Islet precursor cell (in vitro differentiated cells): ENCODE results near the gene ADCY1.

Experiments used
- DNase-seq: peaks from one replicate; pipeline ENCODE4 v3.0.0-alpha.2; 2018

The ADCY1 gene

GRCh38 chr7:45626441-45627430, 52.6 kb downstream of the ADCY1 start:
- peak; percentile 27 for DNase-seq

DNA sequence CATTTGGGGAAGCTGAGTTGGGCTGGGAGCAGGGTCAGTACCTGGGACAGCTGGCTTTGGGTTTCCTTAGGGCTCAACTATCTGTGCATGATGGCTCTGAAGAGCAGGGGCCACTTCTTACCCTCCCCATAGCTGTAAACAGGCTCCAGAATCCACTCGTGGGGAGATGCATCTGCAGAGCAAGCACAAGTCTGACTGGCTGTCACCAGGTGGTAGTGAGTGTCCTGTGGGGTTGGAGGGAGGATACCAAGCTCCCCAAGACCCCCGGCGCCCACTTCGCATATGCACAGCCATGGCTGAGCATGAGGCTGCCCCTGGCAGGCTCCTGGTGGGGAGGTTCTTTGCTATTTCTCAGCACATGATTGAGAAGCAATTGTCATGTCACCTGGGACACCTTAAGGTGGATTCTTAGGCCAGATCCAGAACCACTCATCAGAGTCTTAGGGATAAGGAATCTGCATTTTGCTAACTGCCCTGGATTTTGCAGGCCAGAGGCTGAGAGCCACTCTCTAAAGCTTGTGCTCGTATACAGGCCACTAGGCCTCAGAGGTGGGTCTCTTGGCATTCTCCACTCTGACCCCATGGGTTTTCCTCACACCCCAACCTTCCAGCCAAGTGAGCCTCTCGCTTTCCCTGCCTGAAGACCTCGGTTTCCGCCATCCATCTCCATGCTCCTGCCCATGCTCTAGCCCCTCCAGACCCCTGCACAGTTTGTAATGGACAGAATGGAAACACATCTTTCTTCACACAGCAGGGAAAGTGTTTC, 53.7 kb downstream of the ADCY1 start:
- DNase-seq: peak; percentile 35

- no peak for DNase-seq
Observed at GRCh38 chr7:45631569-45631968, 57.4 kb downstream of the ADCY1 start.

DNA sequence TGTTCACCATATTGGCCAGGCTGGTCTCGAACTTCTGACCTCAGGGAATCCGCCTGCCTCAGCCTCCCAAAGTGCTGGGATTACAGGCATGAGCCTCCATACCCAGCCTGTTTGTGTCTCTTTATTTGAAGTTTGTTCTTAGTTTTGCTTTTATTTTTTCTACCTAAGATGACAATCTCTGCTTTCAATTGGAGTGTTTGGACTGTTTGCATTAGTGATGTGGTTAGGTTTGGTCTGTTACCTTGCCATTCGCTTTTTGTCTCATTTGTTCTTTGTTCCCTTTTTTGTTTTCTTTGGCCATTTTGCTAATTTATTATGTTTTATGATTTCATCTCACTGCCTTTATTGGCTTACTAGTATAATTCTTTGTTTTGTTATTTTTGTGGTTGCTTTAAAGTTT, 62.6 kb downstream of the ADCY1 start:
- no peak for DNase-seq

DNA sequence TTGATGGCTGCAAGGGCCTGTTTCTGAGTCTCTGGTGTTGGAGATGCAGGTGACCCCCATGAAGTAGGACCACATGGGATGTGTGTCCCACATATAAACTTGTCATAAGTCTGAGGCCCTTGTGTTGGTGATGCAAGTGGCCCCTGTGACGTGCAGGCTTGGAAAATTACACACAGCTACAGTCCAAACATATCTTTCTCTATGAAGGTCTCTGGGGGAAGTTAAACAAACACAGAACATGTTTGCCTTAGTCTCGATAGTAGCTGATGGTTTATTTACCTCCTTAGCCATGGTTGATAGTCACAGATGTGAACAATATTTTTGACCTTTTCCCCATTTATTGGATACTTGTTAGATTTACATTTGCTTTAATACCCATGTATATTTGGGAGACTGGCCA, 64.7 kb downstream of the ADCY1 start:
- no peak for DNase-seq

- peak; percentile 34 for DNase-seq
Observed at GRCh38 chr7:45642044-45642443, 67.9 kb downstream of the ADCY1 start.

DNA sequence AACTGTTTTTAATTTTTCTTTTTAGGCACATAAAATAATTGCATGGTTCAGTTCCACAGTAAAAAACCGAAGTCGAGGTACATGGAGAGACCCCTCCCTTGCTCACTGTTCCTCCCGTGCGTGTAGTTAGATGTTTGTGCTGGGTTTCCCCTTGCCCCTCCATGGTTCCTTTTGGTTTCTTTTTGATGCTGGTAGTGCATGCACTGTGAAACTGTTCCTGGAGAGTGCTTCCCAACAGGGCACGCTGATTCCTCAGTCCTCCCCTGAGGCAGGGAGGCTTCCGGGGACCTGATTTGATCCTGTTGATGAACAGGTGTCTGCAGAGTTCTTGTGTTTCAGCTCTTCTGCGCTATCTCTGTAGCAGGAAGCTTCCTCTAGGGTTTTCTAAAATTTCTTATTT, 69.5 kb downstream of the ADCY1 start:
- no peak for DNase-seq

GRCh38 chr7:45644237-45644636, 70.1 kb downstream of the ADCY1 start:
- DNase-seq: peak; percentile 36

DNA sequence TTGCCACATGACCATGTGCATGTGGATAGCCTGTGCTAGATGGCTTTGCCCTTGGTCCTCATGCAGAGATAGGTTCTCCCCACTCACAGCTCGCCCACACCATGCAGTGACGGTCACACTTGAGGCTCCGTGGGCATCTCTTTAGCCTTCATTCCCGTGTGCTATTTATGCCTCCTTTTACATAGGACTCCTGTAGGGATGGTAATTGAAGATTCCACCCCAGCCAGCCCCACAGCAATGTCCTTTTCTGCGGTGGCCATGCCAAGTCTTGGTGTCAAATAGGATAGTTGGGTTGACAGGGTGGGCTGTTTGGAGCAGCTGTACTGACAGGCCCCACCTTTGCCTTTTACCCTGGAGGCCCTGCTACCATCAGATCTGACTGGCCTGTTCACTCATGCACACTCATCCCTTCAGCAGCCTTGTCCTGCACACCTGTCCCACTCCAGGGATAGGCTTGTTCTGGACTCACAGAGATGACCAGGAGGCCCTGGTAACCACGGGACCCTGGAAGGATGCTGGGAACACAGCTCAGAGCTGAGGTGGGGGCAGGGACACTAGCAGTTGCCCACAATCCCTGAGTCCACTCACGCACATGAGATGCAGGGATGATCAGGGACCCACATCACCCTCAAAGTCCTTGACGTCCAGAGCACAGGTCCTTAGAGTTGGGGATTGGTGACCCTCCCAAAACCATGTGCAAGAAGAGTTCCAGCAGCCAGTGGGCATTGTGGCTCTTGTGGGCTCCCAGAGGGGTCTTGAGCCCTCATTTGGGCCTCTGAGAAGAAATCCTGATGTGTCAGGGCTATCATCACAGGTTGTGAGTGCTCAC, 71.2 kb downstream of the ADCY1 start:
- peak; percentile 30 for DNase-seq

DNA sequence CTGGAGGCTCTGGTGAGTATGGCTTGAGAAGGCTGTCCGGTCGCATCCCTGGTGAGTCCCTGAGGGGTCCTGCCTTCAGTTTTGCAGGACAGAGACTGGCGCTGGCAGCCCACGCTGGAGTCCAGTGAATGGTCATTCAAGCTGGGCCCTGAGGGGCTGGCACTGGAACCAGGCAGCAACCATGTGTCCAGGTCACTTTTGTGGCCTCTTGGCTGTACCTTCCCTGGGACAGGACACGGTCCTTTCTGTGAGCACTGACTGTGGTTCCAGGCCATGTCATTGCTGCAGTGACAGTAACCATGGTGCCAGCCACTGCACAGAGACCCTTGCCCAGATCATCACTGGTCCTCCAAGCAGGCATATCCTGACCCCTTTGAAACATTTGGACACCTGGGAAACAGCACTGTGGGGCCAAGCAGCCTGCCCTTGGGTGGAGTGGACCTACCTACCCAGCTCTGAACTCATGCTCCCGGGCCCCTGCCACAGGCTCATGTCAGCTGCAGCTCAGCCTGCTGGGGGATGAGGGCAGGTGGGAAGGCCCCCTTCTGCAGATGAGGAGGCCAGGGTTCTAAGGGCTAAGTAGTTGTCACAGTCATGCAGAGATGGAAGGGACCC, 72.1 kb downstream of the ADCY1 start:
- peak; percentile 41 for DNase-seq

GRCh38 chr7:45646996-45647825, 73.0 kb downstream of the ADCY1 start:
- peak; percentile 45 for DNase-seq

GRCh38 chr7:45647967-45648670, 74.0 kb downstream of the ADCY1 start:
- peak; percentile 40 for DNase-seq

GRCh38 chr7:45648671-45648995, 74.5 kb downstream of the ADCY1 start:
- DNase-seq: peak; percentile 30

DNA sequence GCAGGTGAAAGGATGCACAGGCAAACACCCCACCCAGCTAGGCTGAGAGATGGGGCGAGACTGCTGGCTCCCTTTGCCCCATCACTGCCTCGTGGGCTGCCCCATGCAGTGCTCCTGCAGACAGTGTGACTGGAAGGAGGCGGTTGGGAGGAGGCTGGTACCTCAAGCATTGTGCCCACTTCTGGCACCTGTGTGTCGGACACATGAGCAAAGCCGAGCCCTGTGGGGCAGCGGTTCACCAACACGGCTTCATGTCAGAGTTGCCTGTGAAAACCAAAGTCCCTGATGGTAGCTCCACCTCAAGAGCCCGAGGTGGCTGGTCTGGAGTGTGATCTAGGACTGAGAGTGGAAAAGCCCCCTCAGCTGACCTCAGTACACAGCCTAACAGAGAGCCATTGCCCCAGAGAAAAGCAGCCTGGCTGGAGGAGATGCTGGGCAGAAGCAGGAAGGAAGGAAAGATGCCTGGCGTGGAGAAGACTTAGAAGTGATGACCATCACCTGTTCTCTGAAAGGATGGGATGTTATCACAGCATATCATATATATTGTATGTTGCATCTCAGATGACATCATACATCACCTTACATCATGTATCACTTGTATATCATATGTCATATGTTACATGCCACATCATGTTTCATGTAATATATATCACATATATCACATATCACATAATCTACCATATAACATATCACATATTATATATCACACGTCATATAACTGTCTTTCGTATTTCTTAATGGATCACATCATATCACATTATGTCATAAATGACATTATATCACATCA, 75.6 kb downstream of the ADCY1 start:
- peak; percentile 46 for DNase-seq

DNA sequence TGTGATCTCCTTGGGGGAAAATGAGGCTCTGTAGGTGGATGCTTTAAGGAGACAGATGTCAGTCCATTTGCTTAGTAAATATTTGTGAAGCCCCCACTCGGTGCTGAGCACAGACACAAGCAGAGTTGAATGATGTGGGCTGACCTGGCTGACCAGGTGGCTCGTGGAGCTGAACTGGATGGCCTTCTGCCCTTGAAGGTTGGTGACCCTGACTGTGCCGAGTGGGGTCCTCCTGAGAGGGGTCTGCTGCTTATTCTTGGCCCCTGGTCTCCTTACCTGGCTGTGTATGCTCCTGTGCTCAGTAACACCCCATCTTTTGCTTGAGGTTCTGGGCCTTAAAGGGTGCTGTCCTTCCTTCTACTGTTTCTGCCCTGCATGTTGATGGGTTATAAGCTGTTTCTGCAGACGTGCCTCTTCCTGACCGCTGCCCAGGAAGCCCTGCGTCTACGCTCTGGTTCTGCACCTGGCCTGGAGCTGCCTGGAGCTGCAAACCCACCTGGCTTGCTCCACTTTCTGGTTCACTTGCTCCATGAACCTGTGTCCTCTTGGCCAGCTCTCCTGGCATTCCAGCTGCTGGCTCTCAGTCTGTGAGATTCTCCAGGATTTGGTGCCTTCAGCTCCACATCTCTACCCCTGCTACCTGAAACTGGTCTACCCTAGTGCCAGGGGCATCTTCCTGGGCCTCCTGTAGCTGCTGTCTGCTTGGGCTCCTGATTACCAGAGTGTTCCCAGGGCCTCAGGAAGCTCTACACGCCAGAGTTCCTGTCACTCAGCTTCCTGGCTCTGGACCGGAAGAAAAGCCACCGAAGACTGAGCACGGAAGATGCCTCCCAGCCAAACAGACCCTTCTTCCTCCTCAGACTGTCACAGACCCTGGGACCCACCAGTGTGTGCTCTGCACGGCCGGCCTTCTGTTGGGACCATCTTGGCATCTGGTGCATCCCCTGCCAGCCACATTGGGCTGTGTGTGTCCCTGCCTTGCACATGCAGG, 76.5 kb downstream of the ADCY1 start:
- DNase-seq: peak; percentile 38

- peak; percentile 35 for DNase-seq
Observed at GRCh38 chr7:45651540-45651939, 77.4 kb downstream of the ADCY1 start.

DNA sequence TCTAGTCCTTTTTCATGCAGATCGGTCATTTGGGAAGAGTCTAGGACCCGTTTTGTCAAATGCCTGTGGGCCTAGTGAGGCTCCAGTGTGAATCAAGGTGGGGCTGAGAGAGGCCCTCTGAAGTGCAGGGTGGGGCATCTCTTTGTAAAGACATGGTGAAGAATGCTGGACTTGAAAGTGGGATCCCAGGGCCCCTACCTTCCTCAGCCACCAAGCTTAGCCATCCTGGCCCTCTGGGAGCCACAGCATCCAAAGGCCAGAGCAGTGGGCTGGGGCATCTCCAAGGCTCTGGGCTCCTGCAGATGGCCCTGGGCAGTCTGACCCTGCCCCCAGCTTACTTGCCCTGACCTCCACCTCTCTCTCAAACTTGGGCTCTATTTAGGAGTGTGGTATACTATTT, 78.5 kb downstream of the ADCY1 start:
- DNase-seq: no peak

GRCh38 chr7:45653209-45653907, 79.2 kb downstream of the ADCY1 start:
- DNase-seq: peak; percentile 37
